Skin of body (tissue), 2 donors: ENCODE results near the gene RIC1. TPM values are rescaled to one million over a fixed set of nuclear protein-coding genes. Genes with fewer than 3 reads are reported as not detected.
"Not testable (repeated sequence)": the region's sequence is repeated elsewhere in the genome, so short reads cannot be mapped to it uniquely, and the experiment has no call there.

Experiments
- DNase-seq: peaks from one replicate; lab custom pipeline; 2025; lab: John Stamatoyannopoulos, UW
- total RNA-seq: library from RNA; depleted of rRNA; stranded (reverse); fragments of >200 nt; gene quantifications from one replicate; pipeline ENCODE4 v1.2.3, GENCODE V29; 2014

RIC1 gene
- total RNA-seq, 1 donor from 2014 or later, result 52.0 TPM

DNA sequence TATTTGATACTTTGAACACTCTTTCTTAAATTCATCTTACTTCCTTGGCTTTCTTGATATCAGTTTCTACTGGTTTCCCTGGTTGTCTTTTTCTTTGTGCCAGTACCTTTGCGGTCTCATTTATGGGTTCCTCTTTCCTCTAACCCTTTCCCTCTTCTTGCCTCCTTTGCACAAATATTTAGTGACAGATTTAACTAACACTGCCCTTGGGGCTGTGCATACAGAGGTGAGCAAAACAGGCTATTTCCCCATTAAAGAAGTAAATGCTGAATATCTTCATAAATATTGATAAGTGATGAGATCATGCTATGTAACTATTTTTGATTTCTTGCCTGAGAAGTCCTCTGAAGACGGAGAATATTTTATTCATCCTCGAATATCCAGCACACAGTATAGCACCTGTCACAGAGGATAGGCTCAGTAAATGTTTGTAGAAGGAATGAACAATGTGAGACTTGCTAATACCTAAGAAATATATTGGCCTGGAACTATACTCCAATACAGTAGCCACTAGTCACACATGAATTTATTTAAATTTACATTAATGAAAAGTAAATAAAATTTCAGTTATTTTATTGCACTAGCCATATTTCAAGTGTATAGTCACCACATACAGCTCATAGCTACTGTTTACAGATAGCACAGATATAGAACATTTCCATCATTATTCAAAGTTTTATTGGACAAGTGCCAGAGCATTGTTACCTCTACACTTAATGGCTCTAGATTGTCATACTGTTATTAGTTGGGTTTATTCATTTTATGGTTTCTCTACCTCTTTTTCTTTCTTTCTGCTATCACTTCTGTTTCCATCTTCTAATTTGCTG lies 90.4 kb downstream of the RIC1 start:
- DNase-seq, result no peak

- DNase-seq, result no peak
Measured at GRCh38 chr9:5720151-5720550, 91.2 kb downstream of the RIC1 start.

DNA sequence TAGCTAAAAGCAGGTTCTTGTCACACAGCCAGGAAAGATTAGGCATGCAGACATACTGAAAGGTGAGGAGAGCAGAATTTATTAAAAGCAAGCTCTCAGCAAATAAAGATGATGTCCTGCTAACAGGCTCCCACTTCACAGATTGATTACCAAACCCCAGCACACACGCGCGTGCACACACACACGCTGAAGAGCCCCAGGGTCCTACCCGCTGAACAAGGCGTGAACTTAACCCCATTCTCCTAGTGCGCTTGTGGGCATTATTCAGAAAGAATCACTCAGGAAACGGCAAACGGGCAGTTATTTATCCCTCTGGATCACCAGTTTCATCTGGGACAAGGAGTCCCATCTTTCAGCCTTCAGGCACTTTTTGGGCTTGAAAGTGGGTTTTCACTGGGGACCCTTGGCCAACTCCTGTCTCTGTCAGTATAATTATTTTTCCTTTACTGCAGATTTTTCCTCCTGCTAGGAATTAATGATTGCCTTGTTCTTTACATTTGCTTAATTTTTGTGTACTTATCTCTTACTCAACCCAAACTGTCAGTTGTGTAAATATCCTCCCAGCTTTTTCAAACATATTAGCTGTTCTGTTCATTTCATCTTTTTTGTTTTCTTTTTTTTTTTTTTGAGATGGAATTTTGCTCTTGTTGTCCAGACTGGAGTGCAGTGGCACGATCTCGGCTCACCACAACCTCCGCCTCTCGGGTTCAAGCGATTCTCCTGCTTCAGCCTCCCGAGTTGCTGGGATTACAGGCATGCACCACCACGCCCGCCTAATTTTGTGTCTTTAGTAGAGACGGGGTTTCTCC lies 92.6 kb downstream of the RIC1 start:
- no peak for DNase-seq

- not testable (repeated sequence) for DNase-seq
Measured at GRCh38 chr9:5722679-5723078, 93.8 kb downstream of the RIC1 start.

DNA sequence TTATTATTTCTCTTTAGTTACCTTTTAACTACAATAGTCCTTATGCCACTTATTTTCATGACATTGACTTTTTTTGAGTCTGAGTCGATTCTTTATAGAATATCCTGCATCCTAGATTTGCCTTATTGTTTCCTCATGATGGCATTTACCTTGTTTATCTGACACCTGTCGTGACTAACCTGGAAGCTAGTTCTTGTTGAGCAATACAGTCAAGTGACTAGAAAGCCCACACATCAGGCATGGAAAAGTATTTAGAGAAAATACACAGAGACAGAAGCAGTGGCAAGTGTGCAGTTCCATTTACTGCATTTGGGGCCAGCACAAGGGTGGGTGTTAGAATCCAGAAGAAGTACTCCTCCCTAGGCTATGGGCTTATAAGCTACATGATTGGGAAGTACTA lies 106.2 kb downstream of the RIC1 start:
- no peak for DNase-seq

DNA sequence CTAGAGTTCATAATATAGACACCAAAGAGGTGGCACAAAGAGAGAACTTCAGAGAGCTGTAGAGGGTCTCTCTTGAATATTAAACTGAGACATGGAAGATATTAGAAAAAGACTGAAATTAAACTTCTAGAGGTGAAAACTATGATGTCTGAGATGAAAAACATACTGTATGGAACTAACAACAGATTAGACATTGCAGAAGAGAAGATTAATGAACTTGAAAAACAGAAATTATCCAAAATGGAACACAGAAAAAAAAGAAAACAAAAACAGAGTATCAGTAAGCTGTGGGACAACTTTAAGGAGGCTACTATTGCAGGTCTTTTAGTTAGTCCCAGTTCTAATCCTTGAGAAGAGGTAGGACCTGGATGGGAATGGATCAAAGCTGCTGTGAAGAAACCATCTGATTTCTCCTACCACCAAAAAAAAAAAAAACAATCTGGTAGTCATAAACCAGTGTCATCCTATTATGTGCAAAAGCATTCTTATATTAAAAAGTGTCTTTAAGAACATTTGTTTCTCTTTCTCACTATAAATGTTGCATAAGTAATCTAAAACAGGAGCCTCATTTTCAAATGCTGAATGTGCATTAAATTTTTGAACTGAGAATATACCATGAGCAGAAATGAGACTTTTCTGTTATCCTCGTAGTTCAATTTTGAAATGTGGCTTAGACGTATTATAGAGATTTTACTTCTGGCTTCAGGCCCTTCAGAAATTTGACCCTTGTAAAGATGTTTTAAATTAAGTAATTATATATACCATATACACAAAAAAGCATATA lies 107.8 kb downstream of the RIC1 start:
- DNase-seq, result no peak

DNA sequence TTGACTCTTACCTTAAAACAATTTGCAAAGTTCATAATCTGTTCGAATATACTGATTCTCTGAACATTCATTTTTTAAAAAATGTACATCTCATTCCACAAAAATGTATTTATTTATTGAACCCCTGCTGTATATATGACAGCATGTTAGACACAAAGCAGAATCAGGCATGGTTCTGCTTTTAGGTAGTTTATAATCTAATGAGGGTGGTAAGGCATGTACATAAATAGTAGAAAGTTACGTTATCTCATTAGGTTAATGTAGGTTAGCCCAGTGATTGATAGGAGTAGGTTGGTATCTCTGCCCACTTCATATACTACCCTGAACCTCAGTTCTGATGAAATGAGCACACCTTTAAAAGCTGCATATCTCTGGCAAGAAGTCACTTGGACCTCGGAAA lies 114.2 kb downstream of the RIC1 start:
- no peak for DNase-seq

- DNase-seq, result no peak
Measured at GRCh38 chr9:5748438-5748837, 119.5 kb downstream of the RIC1 start.

DNA sequence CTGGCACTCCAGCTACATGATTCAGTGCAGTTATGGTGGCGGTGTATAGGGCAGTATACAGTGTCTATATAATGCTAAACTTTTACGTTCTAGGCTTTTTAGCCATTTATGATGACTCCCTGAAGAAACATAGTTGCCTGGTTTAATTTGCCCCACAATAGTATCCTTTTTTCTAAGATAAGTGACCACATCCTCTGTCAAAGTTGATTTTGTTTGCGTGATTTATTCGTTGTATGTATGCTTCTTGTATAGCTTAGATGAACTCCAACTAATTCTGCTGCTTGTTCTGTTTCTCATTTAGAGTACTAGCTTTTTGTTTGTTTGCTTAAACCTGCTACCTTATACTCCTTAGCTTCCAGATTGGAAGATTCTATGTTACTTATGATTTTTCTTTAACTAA lies 120.4 kb downstream of the RIC1 start:
- no peak for DNase-seq

DNA sequence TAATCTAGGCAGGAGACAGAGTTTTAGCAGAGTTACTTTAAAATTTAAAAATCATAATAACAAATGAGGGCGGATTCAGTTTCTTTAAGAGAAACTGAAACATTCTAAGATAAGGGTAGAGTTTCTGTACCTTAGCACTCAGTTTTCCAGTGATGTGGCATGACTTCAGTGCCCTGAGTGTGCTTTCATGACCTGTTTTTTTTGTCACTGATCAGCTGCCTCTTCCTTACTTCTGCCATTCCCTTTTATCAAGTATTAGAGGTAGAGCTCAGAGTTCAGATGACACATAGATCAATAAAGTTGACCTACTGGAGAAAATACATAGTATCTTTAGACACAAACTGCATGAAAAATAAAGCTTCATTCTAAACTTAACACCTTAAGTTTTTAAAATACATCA lies 121.7 kb downstream of the RIC1 start:
- no peak for DNase-seq

GRCh38 chr9:5756633-5757032 lies 127.7 kb downstream of the RIC1 start:
- no peak for DNase-seq

DNA sequence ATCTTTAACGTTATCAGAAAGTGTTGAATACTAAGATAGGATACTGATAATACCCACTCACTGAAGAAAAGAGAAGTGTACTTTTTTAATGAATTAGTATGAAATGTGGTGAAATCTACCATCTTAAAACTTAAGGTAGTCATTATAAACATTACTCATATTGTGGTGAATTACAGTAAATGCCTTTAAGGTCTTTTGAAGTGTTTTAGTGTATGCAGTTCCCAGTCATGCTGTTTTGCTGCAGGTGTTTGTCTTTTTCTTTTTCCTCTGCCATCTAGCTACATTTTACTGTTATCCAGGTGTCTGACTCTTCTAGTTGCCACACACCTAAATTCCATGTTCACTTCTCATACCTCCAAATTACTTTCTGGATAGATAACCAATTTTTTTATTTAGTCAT lies 131.4 kb downstream of the RIC1 start:
- DNase-seq, result no peak

- no peak for DNase-seq
Measured at GRCh38 chr9:5762421-5762820, 133.5 kb downstream of the RIC1 start.

- no peak for DNase-seq
Measured at GRCh38 chr9:5764130-5764868, 135.4 kb downstream of the RIC1 start.

DNA sequence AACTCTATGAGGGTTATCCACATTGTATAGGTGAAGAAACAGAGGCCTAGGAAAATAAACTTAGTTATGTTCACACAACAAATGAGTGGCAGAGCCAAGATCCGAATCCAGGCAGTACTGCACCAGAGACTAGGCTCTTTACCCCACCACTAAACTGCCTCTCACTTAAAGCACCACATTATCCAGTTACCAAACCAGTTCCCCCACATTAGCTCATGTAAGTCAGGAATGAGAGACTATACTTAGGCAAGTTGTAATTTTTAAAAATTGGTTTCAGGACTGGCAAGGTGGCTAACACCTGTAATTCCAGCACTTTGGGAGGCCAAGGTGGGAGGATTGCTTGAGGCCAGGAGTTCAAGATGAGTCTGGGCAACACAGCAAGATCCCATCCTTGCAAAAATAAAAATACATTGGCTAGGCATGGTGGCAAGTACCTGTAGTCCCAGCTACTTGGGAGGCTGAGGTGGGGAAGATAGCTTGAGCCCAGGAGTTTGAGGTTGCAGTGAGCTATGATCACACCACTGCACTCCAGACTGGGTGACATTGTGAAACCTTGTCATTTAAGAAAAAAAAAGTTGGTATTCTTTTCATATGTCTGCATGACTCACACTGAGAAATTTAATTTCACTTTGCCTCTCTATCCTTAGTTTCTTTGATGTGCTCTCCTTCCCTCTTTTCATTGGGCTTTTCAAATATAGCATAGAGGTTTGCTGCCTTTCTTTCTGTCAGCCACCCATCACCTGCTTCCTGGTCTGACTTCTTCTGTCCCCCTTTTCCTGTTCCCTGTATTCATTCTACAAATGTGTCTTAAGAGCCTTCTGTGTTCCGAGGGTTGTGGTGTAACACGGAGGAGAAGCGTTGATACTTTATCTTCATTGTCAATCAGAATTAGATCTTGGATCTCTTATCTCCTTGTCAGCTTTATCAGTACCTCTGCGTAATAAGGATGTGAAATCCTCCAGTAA lies 139.3 kb downstream of the RIC1 start:
- DNase-seq, result no peak

DNA sequence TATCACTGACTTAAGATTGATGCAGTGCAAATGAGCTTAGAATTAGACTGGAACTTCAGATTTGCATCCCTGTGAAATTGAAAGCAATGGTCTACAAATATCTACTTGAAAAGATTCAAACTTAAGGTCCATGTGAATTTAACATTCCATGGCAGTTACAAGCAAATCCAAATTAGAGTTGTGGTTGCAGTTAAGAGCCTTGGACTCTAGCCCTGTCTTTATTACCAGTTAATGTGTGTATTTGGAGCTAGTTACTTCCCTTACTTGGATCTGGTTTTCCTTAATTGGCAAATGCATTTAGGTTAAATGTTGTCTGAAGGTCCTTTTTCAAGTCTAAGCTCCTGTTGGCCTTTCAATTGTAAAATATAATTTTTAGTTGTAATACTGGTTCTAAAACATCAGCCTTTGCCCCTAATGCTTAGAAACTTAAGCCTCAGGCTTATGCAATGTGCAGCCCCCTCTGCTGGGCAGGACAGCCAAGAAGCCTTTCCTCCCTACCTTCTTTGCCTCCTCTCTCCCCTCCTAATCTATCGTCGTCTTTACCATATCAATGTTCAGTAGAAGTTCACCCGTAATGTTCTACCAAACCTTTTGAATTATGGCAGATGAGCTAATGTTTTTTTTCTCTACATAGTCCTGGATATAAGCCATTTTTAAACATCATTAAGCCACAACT lies 144.6 kb downstream of the RIC1 start:
- DNase-seq, result no peak

- DNase-seq, result no peak
Measured at GRCh38 chr9:5778805-5779204, 149.9 kb downstream of the RIC1 start.

DNA sequence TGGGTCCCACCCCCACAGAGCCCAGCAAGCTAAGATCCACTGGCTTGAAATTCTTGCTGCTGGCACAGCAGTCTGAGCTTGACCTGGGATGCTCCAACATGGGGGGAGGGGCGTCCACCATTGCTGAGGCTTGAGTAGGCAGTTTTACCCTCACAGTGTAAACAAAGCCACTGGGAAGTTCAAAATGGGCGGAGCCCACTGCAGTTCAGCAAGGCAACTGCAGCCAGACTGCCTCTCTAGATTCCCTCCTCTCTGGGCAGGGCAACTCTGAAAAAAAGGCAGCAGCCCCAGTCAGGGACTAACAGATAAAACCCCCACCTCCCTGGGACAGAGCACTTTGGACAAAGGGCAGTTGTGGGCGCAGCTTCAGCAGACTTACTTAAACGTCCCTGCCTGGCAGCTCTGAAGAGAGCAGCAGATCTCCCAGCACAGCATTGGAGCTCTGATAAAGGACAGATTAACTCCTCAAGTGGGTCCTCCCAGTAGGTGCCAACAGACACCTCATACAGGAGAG lies 150.9 kb downstream of the RIC1 start:
- DNase-seq, result not testable (repeated sequence)

DNA sequence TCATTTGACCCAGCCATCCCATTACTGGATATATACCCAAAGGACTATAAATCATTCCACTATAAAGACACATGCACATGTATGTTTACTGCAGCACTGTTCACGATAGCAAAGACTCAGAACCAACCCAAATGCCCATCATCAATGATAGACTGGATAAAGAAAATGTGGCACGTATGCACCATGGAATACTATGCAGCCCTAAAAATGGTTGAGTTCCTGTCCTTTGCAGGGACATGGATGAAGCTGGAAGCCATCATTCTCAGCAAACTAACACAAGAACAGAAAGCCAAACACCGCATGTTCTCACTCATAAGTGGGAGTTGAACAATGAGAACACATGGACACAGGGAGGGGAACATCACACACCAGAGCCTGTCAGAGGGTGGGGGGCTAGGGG lies 154.5 kb downstream of the RIC1 start:
- not testable (repeated sequence) for DNase-seq
